Muscle layer of colon (tissue), 2 donors: Measurements from ENCODE around the gene TEDC1.

Experiments
- H3K27ac ChIP-seq: one replicate; pipeline ENCODE4 v1.7.0; 2013; ENCODE audit warnings: low read depth, mild to moderate bottlenecking, low read length, moderate library complexity
- H3K27me3 ChIP-seq, 2 donors: one replicate each; pipeline ENCODE4 v1.7.0; 2013; ENCODE audit warnings: low read length in 2 of 2, mild to moderate bottlenecking in 2 of 2; ENCODE audit not compliant: insufficient read depth in 2 of 2, control insufficient read depth in 1 of 2
- H3K36me3 ChIP-seq: one replicate; pipeline ENCODE4 v1.7.0; 2013; ENCODE audit warnings: mild to moderate bottlenecking, low read length; ENCODE audit not compliant: insufficient read depth
- H3K4me1 ChIP-seq: one replicate; pipeline ENCODE4 v1.7.0; 2013; ENCODE audit warnings: mild to moderate bottlenecking, low read length; ENCODE audit not compliant: insufficient read depth
- H3K4me3 ChIP-seq, 2 donors: one replicate each; pipeline ENCODE4 v1.7.0; 2013; ENCODE audit warnings: low read length in 2 of 2, low read depth in 1 of 2, mild to moderate bottlenecking in 1 of 2, moderate library complexity in 1 of 2
- H3K9ac ChIP-seq: one replicate; pipeline ENCODE4 v1.7.0; 2013; ENCODE audit warnings: low read length
- H3K9me3 ChIP-seq: one replicate; pipeline ENCODE4 v1.7.0; 2013; ENCODE audit warnings: mild to moderate bottlenecking, low read length
- donor health status: abdominal sarcoma.
- donor health status: Adenocarcinoma of cecum.

Gene TEDC1

DNA sequence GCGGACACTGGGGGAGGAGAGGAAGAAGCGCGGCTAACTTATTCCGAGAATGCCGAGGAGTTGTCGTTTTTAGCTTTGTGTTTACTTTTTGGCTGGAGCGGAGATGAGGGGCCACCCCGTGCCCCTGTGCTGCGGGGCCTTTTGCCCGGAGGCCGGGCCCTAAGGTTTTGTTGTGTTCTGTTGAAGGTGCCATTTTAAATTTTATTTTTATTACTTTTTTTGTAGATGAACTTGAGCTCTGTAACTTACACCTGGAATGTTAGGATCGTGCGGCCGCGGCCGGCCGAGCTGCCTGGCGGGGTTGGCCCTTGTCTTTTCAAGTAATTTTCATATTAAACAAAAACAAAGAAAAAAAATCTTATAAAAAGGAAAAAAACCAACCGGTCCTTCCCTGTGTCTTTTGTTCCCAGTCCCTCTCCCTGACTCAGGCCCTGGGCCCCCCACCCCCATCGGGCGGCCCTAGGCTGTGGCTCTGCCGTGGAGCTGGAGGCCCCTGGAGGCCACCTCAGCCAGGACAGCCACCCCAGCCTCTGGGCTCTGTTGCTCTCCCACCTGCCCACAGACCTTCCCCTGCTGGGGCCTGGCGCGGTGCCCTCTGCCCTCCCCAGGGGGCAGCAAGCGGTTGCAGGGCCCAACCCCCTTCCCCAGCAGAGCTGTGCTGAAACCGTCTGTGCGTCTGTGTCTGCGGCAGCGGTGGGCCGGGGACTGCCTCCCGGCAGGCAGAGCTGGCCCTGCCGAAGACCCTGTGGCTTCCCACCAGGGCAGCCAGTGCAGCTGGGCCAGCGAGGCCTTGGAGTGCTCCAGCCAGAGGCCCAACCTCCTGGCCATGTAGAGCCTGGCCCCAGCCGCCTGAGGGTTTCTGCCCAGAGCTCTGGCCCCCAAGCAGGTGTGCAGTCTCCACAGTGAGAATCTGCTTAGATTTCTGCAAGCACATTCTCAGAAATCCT, 20.4 kb upstream of the TEDC1 start:
- Histone ChIP-seq H3K4me3 (no peak overlapping the region), H3K27me3 (peaks cover 0 to 15% of the 10 kb centered on the region in 2 donors), H3K36me3 (no peaks in the 10 kb centered on the region), H3K9ac (no peak overlapping the region), H3K4me1 (peaks cover 10% of the 10 kb centered on the region), H3K9me3 (no peaks in the 10 kb centered on the region), H3K27ac (no peak overlapping the region)

GRCh38 chr14:105471297-105471821, 19.7 kb upstream of the TEDC1 start:
- no peak overlapping the region for H3K4me3 ChIP-seq
- no peaks in the 10 kb centered on the region for H3K36me3 ChIP-seq
- H3K27ac ChIP-seq, result no peak overlapping the region
- H3K27me3 ChIP-seq, result peaks cover 0 to 21% of the 10 kb centered on the region in 2 donors
- H3K9ac ChIP-seq, result no peak overlapping the region
- peaks cover 12% of the 10 kb centered on the region for H3K4me1 ChIP-seq
- no peaks in the 10 kb centered on the region for H3K9me3 ChIP-seq

- H3K4me1 ChIP-seq, result peaks cover 18% of the 10 kb centered on the region
- no peaks in the 10 kb centered on the region for H3K36me3 ChIP-seq
- no peak overlapping the region for H3K4me3 ChIP-seq
- H3K9ac ChIP-seq, result no peak overlapping the region
- H3K9me3 ChIP-seq, result no peaks in the 10 kb centered on the region
- H3K27me3 ChIP-seq, result peaks cover 0 to 27% of the 10 kb centered on the region in 2 donors
- no peak overlapping the region for H3K27ac ChIP-seq
These were observed 19.1 kb upstream of the TEDC1 start for GRCh38 chr14:105471823-105472485.

GRCh38 chr14:105472486-105472991, 18.5 kb upstream of the TEDC1 start:
- Histone ChIP-seq H3K27ac (no peak overlapping the region), H3K27me3 (peaks cover 0 to 32% of the 10 kb centered on the region in 2 donors), H3K9me3 (no peaks in the 10 kb centered on the region), H3K9ac (no peak overlapping the region), H3K4me1 (peaks cover 22% of the 10 kb centered on the region), H3K4me3 (no peak overlapping the region), H3K36me3 (no peaks in the 10 kb centered on the region)

GRCh38 chr14:105473033-105473676, 17.9 kb upstream of the TEDC1 start:
- peaks cover 22% of the 10 kb centered on the region for H3K4me1 ChIP-seq
- H3K4me3 ChIP-seq, result no peak overlapping the region
- no peaks in the 10 kb centered on the region for H3K9me3 ChIP-seq
- H3K27ac ChIP-seq, result no peak overlapping the region
- no peak overlapping the region for H3K9ac ChIP-seq
- peaks cover 0 to 32% of the 10 kb centered on the region in 2 donors for H3K27me3 ChIP-seq
- H3K36me3 ChIP-seq, result no peaks in the 10 kb centered on the region

GRCh38 chr14:105473677-105474482, 17.2 kb upstream of the TEDC1 start:
- no peaks in the 10 kb centered on the region for H3K9me3 ChIP-seq
- peaks cover 22% of the 10 kb centered on the region for H3K4me1 ChIP-seq
- H3K27me3 ChIP-seq, result peaks cover 0 to 32% of the 10 kb centered on the region in 2 donors
- H3K4me3 ChIP-seq, result peak overlapping the region in 1 of 2 donors; percentile 49
- no peak overlapping the region for H3K27ac ChIP-seq
- H3K9ac ChIP-seq, result no peak overlapping the region
- no peaks in the 10 kb centered on the region for H3K36me3 ChIP-seq

- Histone ChIP-seq H3K27me3 (peaks cover 0 to 32% of the 10 kb centered on the region in 2 donors), H3K9ac (no peak within 1 kb of the TSS), H3K27ac (peak within 1 kb of the TSS; percentile 7), H3K4me3 (peak within 1 kb of the TSS; percentile 59 to 61), H3K4me1 (peaks cover 22% of the 10 kb centered on the region), H3K36me3 (no peaks in the 10 kb centered on the region), H3K9me3 (no peaks in the 10 kb centered on the region)
These were observed 16.4 kb upstream of the TEDC1 start, which contains the start of gene CRIP2 for GRCh38 chr14:105474483-105475268. TSS of gene CRIP2 (plus strand) at chr14:105474821. CDS start at chr14:105474863, 42 bp downstream.

DNA sequence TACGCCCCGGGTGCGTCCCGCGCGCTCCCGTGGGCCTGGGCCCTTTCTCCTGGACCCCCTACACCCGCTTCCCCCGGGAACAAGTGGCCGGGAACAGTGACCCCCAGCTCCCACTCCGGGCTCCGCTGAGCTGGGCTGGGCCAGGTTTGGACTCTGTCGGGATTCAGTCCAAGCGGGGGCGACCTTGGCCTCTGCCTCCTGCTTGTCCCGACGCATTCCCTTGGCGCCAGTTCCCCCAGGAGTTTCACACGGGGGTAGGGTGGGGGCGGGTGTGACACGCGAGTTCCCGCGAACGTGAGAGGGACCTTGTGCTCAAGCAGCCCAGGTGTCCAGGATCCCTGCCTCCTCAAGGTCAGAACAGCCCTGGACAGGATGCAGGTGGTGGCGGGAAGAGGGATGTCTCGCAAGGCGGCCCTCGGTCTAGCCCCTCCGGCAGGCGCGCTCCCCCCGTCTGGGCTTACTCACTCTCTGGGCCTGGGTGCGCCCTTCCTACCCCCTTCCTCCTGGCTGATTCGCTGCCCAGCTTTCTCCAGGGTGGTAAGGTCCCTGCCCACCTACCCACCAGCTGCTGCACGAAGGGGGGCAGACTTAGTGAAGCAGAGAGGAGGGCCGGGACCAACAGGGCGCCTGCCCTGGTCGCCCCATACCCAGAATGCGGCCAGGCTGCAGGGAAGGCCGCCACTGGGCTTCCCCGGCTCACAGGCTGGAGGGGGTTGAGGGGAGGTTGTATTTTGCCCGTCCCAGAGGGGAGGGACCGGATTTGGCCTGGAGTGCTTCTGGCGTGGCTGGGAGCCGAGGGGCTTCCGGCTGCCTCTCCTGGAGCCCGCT, 15.6 kb upstream of the TEDC1 start:
- no peaks in the 10 kb centered on the region for H3K9me3 ChIP-seq
- peaks cover 0 to 32% of the 10 kb centered on the region in 2 donors for H3K27me3 ChIP-seq
- no peak overlapping the region for H3K9ac ChIP-seq
- H3K4me3 ChIP-seq, result peak overlapping the region; percentile 59 to 61
- H3K36me3 ChIP-seq, result no peaks in the 10 kb centered on the region
- peaks cover 25% of the 10 kb centered on the region for H3K4me1 ChIP-seq
- H3K27ac ChIP-seq, result peak overlapping the region; percentile 79

- Histone ChIP-seq H3K27me3 (peaks cover 0 to 32% of the 10 kb centered on the region in 2 donors), H3K4me1 (peaks cover 33% of the 10 kb centered on the region), H3K27ac (peak overlapping the region; percentile 79), H3K4me3 (peak overlapping the region; percentile 59 to 61), H3K9ac (no peak overlapping the region), H3K9me3 (no peaks in the 10 kb centered on the region), H3K36me3 (no peaks in the 10 kb centered on the region)
These were observed 14.8 kb upstream of the TEDC1 start for GRCh38 chr14:105476097-105476830.
